K562 (cell line): ENCODE data around the gene TBX10. TPM values are rescaled to one million over a fixed set of nuclear protein-coding genes. Genes with fewer than 3 reads are reported as not detected.

Source experiments
- FOXK2 ChIP-seq, 2 experiments: fragments of 450-650 bp; IDR thresholded peaks in 1 of 2; conservative IDR thresholded peaks in 1 of 2; 2 replicates each; pipeline ENCODE4 v1.6.1; 2016; ENCODE audit warnings: low read depth in 2 of 2, mild to moderate bottlenecking in 1 of 2
- FOXP1 ChIP-seq: sonication (generic); formaldehyde crosslinking; IDR thresholded peaks from 2 replicates; pipeline ENCODE4 v1.8.0; 2022; ENCODE audit warnings: mild to moderate bottlenecking, missing genetic modification reagents
- FUS ChIP-seq: fragments of 200-400 bp; formaldehyde crosslinking; optimal IDR thresholded peaks from 2 replicates; pipeline ENCODE3; 2017; ENCODE audit warnings: low read depth, low read length
- HCFC1 ChIP-seq: IDR thresholded peaks from 2 replicates; pipeline ENCODE4 v1.6.1; 2012; ENCODE audit warnings: low read depth, low read length, improper control_type of control experiment
- HDAC1 ChIP-seq, 2 experiments: fragments of 450-650 bp; IDR thresholded peaks; 2 replicates each; pipeline ENCODE4 v1.6.1; 2016 to 2017; ENCODE audit warnings: inconsistent platforms in 1 of 2, mild to moderate bottlenecking in 1 of 2, moderate library complexity in 1 of 2
- HMGN3 ChIP-seq: IDR thresholded peaks from 2 replicates; pipeline ENCODE4 v1.6.1; 2011; ENCODE audit warnings: borderline replicate concordance, low read depth, mild to moderate bottlenecking, mixed read lengths, low read length; ENCODE audit not compliant: insufficient read length; ENCODE audit errors: extremely low read depth
- IRF9 ChIP-seq: fragments of 450-650 bp; IDR thresholded peaks from 2 replicates; pipeline ENCODE4 v1.6.1; 2016; ENCODE audit warnings: missing biosample characterization, missing genetic modification characterization
- KAT7 ChIP-seq: sonication (generic); formaldehyde crosslinking; IDR thresholded peaks from 2 replicates; pipeline ENCODE4 v1.8.0; 2022; ENCODE audit warnings: missing genetic modification reagents, mild to moderate bottlenecking, borderline replicate concordance
- KDM5B ChIP-seq: fragments of 200-600 bp; sonication (generic); IDR thresholded peaks from 2 replicates; pipeline ENCODE4 v1.6.1; 2012; ENCODE audit warnings: low read depth, mild to moderate bottlenecking, moderate library complexity, low read length, control low read depth, inconsistent platforms; ENCODE audit not compliant: insufficient replicate concordance
- LCOR ChIP-seq: sonication (generic); formaldehyde crosslinking; IDR thresholded peaks from 2 replicates; pipeline ENCODE4 v1.8.0; 2022; ENCODE audit warnings: mild to moderate bottlenecking, missing genetic modification reagents
- NR3C1 ChIP-seq: sonication (generic); formaldehyde crosslinking; IDR thresholded peaks from 2 replicates; pipeline ENCODE4 v1.8.1; 2022; ENCODE audit warnings: missing genetic modification reagents
- POLR2B ChIP-seq: fragments of 450-650 bp; IDR thresholded peaks from 2 replicates; pipeline ENCODE4 v1.6.1; 2018; ENCODE audit warnings: low read depth; ENCODE audit not compliant: partially characterized antibody
- POLR3G ChIP-seq: IDR thresholded peaks from 2 replicates; pipeline ENCODE4 v1.6.1; 2011; ENCODE audit not compliant: insufficient read length, insufficient replicate concordance; ENCODE audit errors: extremely low read depth
- SIN3A ChIP-seq, 2 experiments: fragments of 150-350 bp in 1 of 2; IDR thresholded peaks; 2 replicates each; pipeline ENCODE4 v1.6.1; 2011 to 2016; ENCODE audit warnings: borderline replicate concordance in 2 of 2, low read depth in 2 of 2, low read length in 2 of 2, mild to moderate bottlenecking in 2 of 2, moderate library complexity in 2 of 2; ENCODE audit not compliant: control insufficient read depth in 1 of 2
- SMARCA4 ChIP-seq: fragments of 450-650 bp; IDR thresholded peaks from 2 replicates; pipeline ENCODE4 v1.6.1; 2016
- SRSF9 ChIP-seq: fragments of 200-400 bp; formaldehyde crosslinking; IDR thresholded peaks from 2 replicates; pipeline ENCODE4 v1.6.1; 2017; ENCODE audit warnings: low read depth, low read length, borderline replicate concordance
- TEAD1 ChIP-seq, 2 experiments: fragments of 450-650 bp in 1 of 2; sonication (generic) in 1 of 2; formaldehyde crosslinking; IDR thresholded peaks; 2 replicates each; pipeline versions ENCODE4 v1.4.0 to v1.8.0; 2020 to 2022; ENCODE audit warnings: mild to moderate bottlenecking in 2 of 2, missing genetic modification reagents in 1 of 2
- THAP12 ChIP-seq: fragments of 250-450 bp; sonication (Bioruptor Pico); IDR thresholded peaks from 2 replicates; pipeline ENCODE4 v1.9.0; 2021; ENCODE audit warnings: mild to moderate bottlenecking, inconsistent platforms
- ZBTB26 ChIP-seq: fragments of 450-650 bp; formaldehyde crosslinking; IDR thresholded peaks from 2 replicates; pipeline ENCODE4 v1.4.0; 2022; ENCODE audit warnings: missing genetic modification characterization
- ZBTB7A ChIP-seq: IDR thresholded peaks from 2 replicates; pipeline ENCODE4 v1.6.1; 2011; ENCODE audit warnings: low read depth, mild to moderate bottlenecking, low read length, moderate library complexity, borderline replicate concordance; ENCODE audit not compliant: control insufficient read depth
- ZNF134 ChIP-seq: fragments of 250-450 bp; sonication (Bioruptor Pico); conservative IDR thresholded peaks from 2 replicates; pipeline ENCODE4 v1.4.0; 2020
- ZNF224 ChIP-seq: sonication (generic); formaldehyde crosslinking; IDR thresholded peaks from 2 replicates; pipeline ENCODE4 v1.8.0; 2022; ENCODE audit warnings: mild to moderate bottlenecking, missing genetic modification reagents
- ZNF274 ChIP-seq: IDR thresholded peaks from 2 replicates; pipeline ENCODE4 v1.6.1; 2011; ENCODE audit warnings: low read depth, mild to moderate bottlenecking, low read length, moderate library complexity, borderline replicate concordance
- polyA plus RNA-seq, 8 experiments: library from polyadenylated mRNA; depleted of rRNA in 4 of 8; stranded (reverse) in 5 of 8; unstranded in 3 of 8; fragments of >200 nt; fragmentation: Nextera tagmentation in 2 of 8; fragmentation: Illumina TruSeq in 1 of 8; extraction: Ambion mirVana in 2 of 8; extraction: Trizol in 1 of 8; gene quantifications; 2 replicates each; pipeline versions ENCODE4 v1.2.1 to v1.2.3, GENCODE V29; 2011 to 2014; ENCODE audit warnings: inconsistent platforms in 1 of 8, missing spikeins in 1 of 8
- total RNA-seq, 7 experiments: library from RNA; depleted of rRNA in 6 of 7; stranded (reverse); fragments of >200 nt in 6 of 7; fragmentation: Illumina TruSeq in 2 of 7; extraction: Trizol in 2 of 7; gene quantifications; 2 replicates each; pipeline versions ENCODE4 v1.2.1 to v1.2.3, GENCODE V29; 2011 to 2021; ENCODE audit warnings: low replicate concordance in 1 of 7

TBX10 gene
- total and polyA plus RNA-seq, 9 of the 15 experiments (the other 6 are each of a cell fraction or from before 2014, with no cell fraction given): not detected

DNA sequence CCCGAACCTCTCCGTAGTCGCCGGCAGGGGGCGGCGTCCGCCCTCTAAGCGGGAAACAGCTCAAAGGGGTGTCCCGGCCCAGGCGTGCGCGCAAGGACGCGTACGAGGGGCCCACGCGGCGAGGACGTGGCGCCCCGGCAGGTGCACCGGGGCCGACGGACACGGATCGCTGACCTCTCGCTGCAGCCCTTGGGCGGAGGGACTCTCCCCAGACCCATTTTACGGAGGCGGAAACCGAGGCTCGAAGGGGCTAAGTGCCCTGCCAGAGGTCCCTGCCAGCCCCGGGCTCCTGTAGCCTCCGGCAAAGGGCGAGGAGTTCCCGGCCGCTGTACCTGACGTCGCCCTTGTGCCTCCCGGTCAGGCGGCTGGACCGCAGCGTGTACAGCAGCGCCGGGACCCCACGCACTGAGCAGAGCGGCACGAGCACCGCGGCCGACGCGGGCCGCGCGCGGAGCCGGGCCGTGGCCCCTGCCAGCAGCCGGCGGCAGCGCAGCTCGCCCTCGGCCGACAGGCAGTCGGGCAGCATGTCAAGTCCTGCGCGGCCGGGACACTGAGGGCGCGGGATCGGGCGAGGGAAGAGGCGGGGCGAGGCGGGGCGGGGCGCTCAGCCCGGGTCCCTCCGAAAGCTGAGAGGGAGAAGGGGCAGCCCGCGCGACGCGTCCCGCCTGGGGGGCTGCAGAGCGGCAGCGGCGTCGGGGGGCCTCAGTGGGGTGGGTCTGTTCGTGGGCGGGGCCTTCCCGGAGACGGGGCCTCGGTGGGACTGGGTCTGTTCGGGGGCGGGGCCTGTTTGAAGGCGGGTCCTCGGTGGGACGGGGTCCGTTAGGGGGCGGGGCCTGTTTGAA lies 10.0 kb downstream of the TBX10 start, which contains the start of gene NUDT8 (continued):
- no peak for TF ChIP-seq ZNF274
- TF ChIP-seq HCFC1: 0 out of 2 replicates have a peak, but pooled peaks have one; percentile 11
- peak in 1 of 2 experiments; percentile 85; a peak in 2 of 4 replicates for TF ChIP-seq HDAC1 (IDR thresholded peaks at IDR 0.05)
- TF ChIP-seq THAP12 (CRISPR knock-in tag): peak; percentile 35; the same call in 1 of the 2 replicates
- peak; percentile 36 to 67; a peak in 1 of 4 replicates for TF ChIP-seq TEAD1 (CRISPR knock-in tag; IDR thresholded peaks at IDR 0.05)
- TF ChIP-seq SMARCA4: no peak
- 0 out of 2 replicates have a peak, but pooled peaks have one; percentile 78 for TF ChIP-seq KAT7 (CRISPR knock-in tag)
- peak; percentile 47 for TF ChIP-seq KDM5B
- TF ChIP-seq ZBTB26 (CRISPR knock-in tag): no peak
- peak; percentile 57 for TF ChIP-seq HMGN3
- TF ChIP-seq POLR3G: no peak
- peak; percentile 94 for TF ChIP-seq NR3C1
- TF ChIP-seq FOXK2 (conservative IDR thresholded peaks at IDR 0.05 in 1 of 2, IDR thresholded peaks at IDR 0.05 in 1 of 2; ENCODE audit: low read depth in 2 of 2): no peak
- TF ChIP-seq FUS: peak; percentile 11
- TF ChIP-seq ZNF134 (CRISPR knock-in tag): no peak
- peak; percentile 98 for TF ChIP-seq FOXP1 (CRISPR knock-in tag)
- TF ChIP-seq LCOR (CRISPR knock-in tag): peak; percentile 83
- TF ChIP-seq POLR2B: peak; percentile 21
- TF ChIP-seq ZNF224: peak; percentile 91; the same call in 1 of the 2 replicates
- TF ChIP-seq SIN3A (IDR thresholded peaks at IDR 0.05; ENCODE audit: borderline replicate concordance in 2 of 2, control insufficient read depth in 1 of 2, low read depth in 2 of 2, low read length in 2 of 2): 0 out of 4 replicates have a peak, but pooled peaks of 1 of the 2 experiments have one; percentile 12
- TF ChIP-seq ZBTB7A: peak; percentile 85
- no peak for TF ChIP-seq IRF9 (tag)
- TF ChIP-seq SRSF9: no peak
